Measurements from ENCODE around the gene ASPHD2.

The ASPHD2 gene

GRCh38 chr22:26446808-26447515, 17.9 kb downstream of the ASPHD2 start:
- H3K9me3 ChIP-seq (ENCODE audit: control insufficient read depth, insufficient read depth, low read length), result no peaks in the 10 kb centered on the region
- H3K4me3 ChIP-seq (ENCODE audit: low read length), result no peak overlapping the region
- peaks cover 2% of the 10 kb centered on the region; the same call in 1 of the 2 replicates for H3K36me3 ChIP-seq (ENCODE audit: control insufficient read depth, insufficient read depth, low read length)
- DNase-seq (ENCODE audit: low read depth, low spot score), result no peak
- H3K27me3 ChIP-seq (ENCODE audit: control insufficient read depth, insufficient read depth, low read length), result no peaks in the 10 kb centered on the region
- WGBS (ENCODE audit: insufficient coverage, insufficient read length), result no CpG with 5 or more reads among the region's 17 CpGs
- no peak overlapping the region for H3K27ac ChIP-seq (ENCODE audit: low read length)
- H3K4me1 ChIP-seq (ENCODE audit: control insufficient read depth, insufficient read depth, low read length), result no peaks in the 10 kb centered on the region; the same call in 1 of the 2 replicates

DNA sequence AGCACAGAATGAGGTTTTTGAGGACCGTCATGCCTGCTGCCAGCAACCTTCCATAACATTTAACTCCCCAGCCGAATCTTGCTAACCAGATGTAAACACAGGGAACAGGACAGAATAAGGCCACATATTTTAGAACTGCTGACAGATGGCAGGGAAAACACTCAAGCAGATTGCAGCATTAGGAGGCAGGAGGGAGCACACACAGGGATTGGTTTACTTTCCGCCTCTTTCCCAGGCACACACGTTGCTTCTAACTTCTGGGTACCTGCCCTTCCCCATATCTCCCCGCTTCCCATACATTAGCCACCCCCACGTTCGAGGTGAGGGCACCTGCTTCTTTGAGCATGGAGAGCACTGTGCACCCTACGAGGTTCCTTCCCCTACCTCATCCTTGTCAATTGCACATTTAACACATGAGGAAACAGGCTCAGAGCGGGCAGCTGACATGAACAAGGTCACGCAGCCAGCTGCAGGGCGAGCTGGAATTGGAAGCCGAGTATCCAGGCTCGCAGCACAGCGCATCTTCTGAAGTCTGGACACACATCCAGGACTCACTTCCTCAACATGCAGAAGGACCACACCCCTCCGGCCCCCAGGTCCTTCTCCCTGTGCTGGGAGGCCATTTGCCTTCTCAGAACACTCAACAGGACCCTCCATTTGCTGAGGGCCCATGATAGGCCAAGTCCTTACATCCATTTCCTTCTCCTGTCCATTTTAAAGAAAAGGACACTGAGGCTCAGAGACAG, 18.7 kb downstream of the ASPHD2 start:
- no peak for DNase-seq (ENCODE audit: low read depth, low spot score)
- no CpG with 5 or more reads among the region's 15 CpGs for WGBS (ENCODE audit: insufficient coverage, insufficient read length)
- Histone ChIP-seq H3K4me3 (ENCODE audit: low read length) (no peak overlapping the region), H3K27ac (ENCODE audit: low read length) (no peak overlapping the region), H3K27me3 (ENCODE audit: control insufficient read depth, insufficient read depth, low read length) (no peaks in the 10 kb centered on the region), H3K4me1 (ENCODE audit: control insufficient read depth, insufficient read depth, low read length) (no peaks in the 10 kb centered on the region), H3K36me3 (ENCODE audit: control insufficient read depth, insufficient read depth, low read length) (peaks cover 8% of the 10 kb centered on the region), H3K9me3 (ENCODE audit: control insufficient read depth, insufficient read depth, low read length) (no peaks in the 10 kb centered on the region)

DNA sequence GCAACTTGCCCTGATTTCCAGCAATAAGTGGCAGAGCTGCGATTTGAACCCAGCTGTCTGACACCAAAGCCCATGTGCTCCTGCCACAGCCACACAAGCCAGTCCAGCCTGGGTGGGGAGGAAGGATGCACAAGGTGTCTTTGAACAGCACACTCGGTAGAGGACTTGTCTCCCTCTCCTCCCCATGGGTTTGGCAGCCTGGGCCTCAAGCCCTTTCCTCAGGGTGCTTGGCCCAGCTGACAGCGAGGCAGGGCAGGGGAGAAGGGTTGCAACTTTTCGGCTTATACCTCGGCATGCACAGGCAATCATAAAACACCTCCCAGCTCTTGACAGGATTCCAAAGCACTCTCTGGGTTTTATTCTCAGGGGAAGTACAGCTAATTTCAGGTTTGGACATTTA, 19.3 kb downstream of the ASPHD2 start:
- no peaks in the 10 kb centered on the region for H3K4me1 ChIP-seq (ENCODE audit: control insufficient read depth, insufficient read depth, low read length)
- H3K27ac ChIP-seq (ENCODE audit: low read length), result no peak overlapping the region
- no CpG with 5 or more reads among the region's 5 CpGs for whole genome bisulfite sequencing (ENCODE audit: insufficient coverage, insufficient read length)
- no peaks in the 10 kb centered on the region for H3K27me3 ChIP-seq (ENCODE audit: control insufficient read depth, insufficient read depth, low read length)
- no peaks in the 10 kb centered on the region for H3K9me3 ChIP-seq (ENCODE audit: control insufficient read depth, insufficient read depth, low read length)
- no peak for DNase-seq (ENCODE audit: low read depth, low spot score)
- peaks cover 8% of the 10 kb centered on the region for H3K36me3 ChIP-seq (ENCODE audit: control insufficient read depth, insufficient read depth, low read length)
- no peak overlapping the region for H3K4me3 ChIP-seq (ENCODE audit: low read length)

DNA sequence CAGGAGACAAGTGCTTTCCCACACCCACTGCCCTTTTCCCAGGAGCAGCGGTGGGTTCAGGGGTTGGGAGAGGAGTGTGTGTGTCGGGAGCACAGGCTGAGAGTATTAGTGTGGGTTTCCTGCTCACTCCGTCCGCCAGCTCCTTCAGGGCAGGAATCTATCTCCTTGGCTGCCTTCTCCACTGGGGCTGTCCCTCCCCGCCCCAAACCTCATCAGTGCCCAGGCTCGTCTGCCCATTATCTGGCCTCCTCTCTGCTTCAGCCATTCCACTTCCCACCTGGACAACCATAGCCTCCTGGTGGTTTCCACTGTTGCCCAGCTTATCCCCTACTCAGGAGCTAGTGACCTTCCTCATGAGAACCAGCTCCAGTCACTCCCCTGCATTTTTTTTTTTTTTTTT, 19.9 kb downstream of the ASPHD2 start:
- DNase-seq (ENCODE audit: low read depth, low spot score), result no peak
- no peak overlapping the region for H3K27ac ChIP-seq (ENCODE audit: low read length)
- no peak overlapping the region for H3K4me3 ChIP-seq (ENCODE audit: low read length)
- peaks cover 10% of the 10 kb centered on the region for H3K36me3 ChIP-seq (ENCODE audit: control insufficient read depth, insufficient read depth, low read length)
- WGBS (ENCODE audit: insufficient coverage, insufficient read length), result no CpG with 5 or more reads among the region's 6 CpGs
- H3K9me3 ChIP-seq (ENCODE audit: control insufficient read depth, insufficient read depth, low read length), result no peaks in the 10 kb centered on the region
- no peaks in the 10 kb centered on the region for H3K4me1 ChIP-seq (ENCODE audit: control insufficient read depth, insufficient read depth, low read length)
- H3K27me3 ChIP-seq (ENCODE audit: control insufficient read depth, insufficient read depth, low read length), result no peaks in the 10 kb centered on the region

DNA sequence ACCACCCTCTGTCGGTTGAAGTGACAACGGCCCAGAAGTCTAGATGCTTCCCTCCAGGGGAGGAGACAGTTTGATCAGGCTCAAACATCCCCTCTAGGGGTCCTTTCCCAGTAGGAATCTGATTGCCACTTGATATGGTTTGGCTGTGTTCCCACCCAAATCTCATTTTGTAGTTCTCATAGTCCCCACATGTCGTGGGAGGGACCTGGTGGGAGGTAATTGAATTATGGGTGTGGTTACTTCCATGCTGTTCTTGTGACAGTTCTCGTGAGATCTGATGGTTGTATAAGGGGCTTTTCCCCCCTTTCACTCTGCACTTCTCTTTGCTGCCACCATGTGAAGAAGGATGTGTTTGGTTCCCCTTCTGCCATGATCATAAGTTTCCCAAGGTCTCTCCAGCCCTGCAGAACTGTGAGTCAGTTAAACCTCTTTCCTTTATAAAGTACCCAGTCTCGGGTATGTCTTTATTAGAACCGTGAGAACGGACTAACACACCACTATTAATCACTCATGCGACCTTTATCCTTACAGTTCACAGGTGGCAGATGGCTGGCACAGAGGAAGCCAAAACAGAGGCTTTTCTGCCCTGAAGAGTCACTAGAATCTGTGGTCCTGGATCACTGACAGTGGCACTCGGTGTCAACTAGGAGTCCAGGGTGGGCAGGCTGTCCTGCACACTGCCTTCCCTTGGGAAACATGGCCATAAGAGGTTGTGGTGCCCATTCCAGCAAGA, 21.6 kb downstream of the ASPHD2 start:
- no peak for DNase-seq (ENCODE audit: low read depth, low spot score)
- Histone ChIP-seq H3K27ac (ENCODE audit: low read length) (no peak overlapping the region), H3K27me3 (ENCODE audit: control insufficient read depth, insufficient read depth, low read length) (no peaks in the 10 kb centered on the region), H3K36me3 (ENCODE audit: control insufficient read depth, insufficient read depth, low read length) (peaks cover 10% of the 10 kb centered on the region), H3K9me3 (ENCODE audit: control insufficient read depth, insufficient read depth, low read length) (no peaks in the 10 kb centered on the region), H3K4me3 (ENCODE audit: low read length) (no peak overlapping the region; the same call in 1 of the 2 replicates), H3K4me1 (ENCODE audit: control insufficient read depth, insufficient read depth, low read length) (no peaks in the 10 kb centered on the region)
- no CpG with 5 or more reads among the region's 9 CpGs for WGBS (ENCODE audit: insufficient coverage, insufficient read length)

GRCh38 chr22:26452236-26453016, 23.4 kb downstream of the ASPHD2 start:
- Histone ChIP-seq H3K4me3 (ENCODE audit: low read length) (no peak overlapping the region), H3K9me3 (ENCODE audit: control insufficient read depth, insufficient read depth, low read length) (no peaks in the 10 kb centered on the region), H3K27me3 (ENCODE audit: control insufficient read depth, insufficient read depth, low read length) (no peaks in the 10 kb centered on the region), H3K27ac (ENCODE audit: low read length) (no peak overlapping the region), H3K4me1 (ENCODE audit: control insufficient read depth, insufficient read depth, low read length) (no peaks in the 10 kb centered on the region), H3K36me3 (ENCODE audit: control insufficient read depth, insufficient read depth, low read length) (peaks cover 12% of the 10 kb centered on the region)
- DNase-seq (ENCODE audit: low read depth, low spot score), result no peak
- WGBS (ENCODE audit: insufficient coverage, insufficient read length), result no CpG with 5 or more reads among the region's 23 CpGs

DNA sequence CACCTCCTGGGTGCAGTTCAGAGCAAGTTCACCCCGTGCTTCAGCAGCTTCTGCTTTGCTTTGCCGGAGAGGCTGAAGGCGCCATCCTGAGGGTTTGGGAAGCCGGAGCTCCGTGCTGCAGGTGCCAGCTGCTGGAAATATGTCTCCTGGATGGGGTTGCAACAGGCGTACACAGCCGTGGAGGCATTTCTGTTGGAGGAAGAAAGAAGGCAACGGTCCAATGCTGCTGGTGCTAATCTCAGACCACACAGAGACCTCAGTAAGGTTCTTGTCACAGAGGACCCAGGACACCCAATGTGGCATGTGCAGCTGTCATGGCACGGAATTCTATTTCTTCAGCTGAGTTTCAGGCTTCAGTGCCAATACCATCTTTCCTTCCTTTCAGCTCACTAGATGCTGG, 24.2 kb downstream of the ASPHD2 start:
- peaks cover 20% of the 10 kb centered on the region for H3K36me3 ChIP-seq (ENCODE audit: control insufficient read depth, insufficient read depth, low read length)
- H3K4me1 ChIP-seq (ENCODE audit: control insufficient read depth, insufficient read depth, low read length), result no peaks in the 10 kb centered on the region
- no peak overlapping the region for H3K27ac ChIP-seq (ENCODE audit: low read length)
- no CpG with 5 or more reads among the region's 9 CpGs for WGBS (ENCODE audit: insufficient coverage, insufficient read length)
- H3K4me3 ChIP-seq (ENCODE audit: low read length), result no peak overlapping the region
- DNase-seq (ENCODE audit: low read depth, low spot score), result no peak
- H3K27me3 ChIP-seq (ENCODE audit: control insufficient read depth, insufficient read depth, low read length), result no peaks in the 10 kb centered on the region
- no peaks in the 10 kb centered on the region for H3K9me3 ChIP-seq (ENCODE audit: control insufficient read depth, insufficient read depth, low read length)

DNA sequence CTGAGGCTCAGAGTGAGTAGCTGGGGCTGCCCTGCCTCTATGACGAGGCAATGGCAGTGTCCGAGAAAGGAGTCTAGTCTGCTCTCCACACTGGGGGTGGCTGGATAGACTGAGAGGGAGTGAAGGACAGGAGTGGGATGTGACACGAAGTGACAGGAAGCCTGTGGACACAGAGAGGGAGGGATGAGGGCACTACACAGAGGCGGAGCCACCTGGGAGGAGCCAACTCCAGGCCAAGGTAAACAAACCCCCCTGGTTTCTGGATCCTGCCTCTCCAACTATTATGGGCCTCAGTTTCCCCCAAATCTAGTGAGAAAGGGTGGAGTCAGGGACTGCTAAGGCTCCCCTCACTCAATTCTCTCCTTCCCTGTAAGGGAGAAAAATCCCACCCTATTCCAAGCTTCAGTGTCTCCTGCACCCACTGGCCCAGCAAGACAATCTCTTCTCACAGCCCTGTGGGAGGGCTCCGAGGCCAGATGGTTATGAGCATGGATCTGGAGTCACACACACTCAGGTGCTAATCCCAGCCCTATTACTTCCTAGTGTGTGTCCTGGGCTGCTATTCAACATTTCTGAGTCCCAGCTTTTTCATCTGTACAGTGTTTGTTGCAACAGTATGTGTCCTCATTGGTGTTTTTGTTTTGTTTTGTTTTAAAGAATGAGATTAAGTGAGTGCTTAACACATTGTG, 24.9 kb downstream of the ASPHD2 start:
- no peaks in the 10 kb centered on the region for H3K27me3 ChIP-seq (ENCODE audit: control insufficient read depth, insufficient read depth, low read length)
- no CpG with 5 or more reads among the region's 5 CpGs for WGBS (ENCODE audit: insufficient coverage, insufficient read length)
- H3K4me3 ChIP-seq (ENCODE audit: low read length), result no peak overlapping the region
- H3K4me1 ChIP-seq (ENCODE audit: control insufficient read depth, insufficient read depth, low read length), result no peaks in the 10 kb centered on the region
- DNase-seq (ENCODE audit: low read depth, low spot score), result no peak
- H3K36me3 ChIP-seq (ENCODE audit: control insufficient read depth, insufficient read depth, low read length), result peaks cover 21% of the 10 kb centered on the region
- H3K27ac ChIP-seq (ENCODE audit: low read length), result no peak overlapping the region
- no peaks in the 10 kb centered on the region for H3K9me3 ChIP-seq (ENCODE audit: control insufficient read depth, insufficient read depth, low read length)

GRCh38 chr22:26457661-26458272, 28.7 kb downstream of the ASPHD2 start:
- H3K27ac ChIP-seq (ENCODE audit: low read length), result no peak overlapping the region
- H3K4me3 ChIP-seq (ENCODE audit: low read length), result no peak overlapping the region
- H3K36me3 ChIP-seq (ENCODE audit: control insufficient read depth, insufficient read depth, low read length), result peaks cover 15% of the 10 kb centered on the region
- no CpG with 5 or more reads among the region's 26 CpGs for WGBS (ENCODE audit: insufficient coverage, insufficient read length)
- H3K27me3 ChIP-seq (ENCODE audit: control insufficient read depth, insufficient read depth, low read length), result no peaks in the 10 kb centered on the region
- H3K9me3 ChIP-seq (ENCODE audit: control insufficient read depth, insufficient read depth, low read length), result no peaks in the 10 kb centered on the region
- DNase-seq (ENCODE audit: low read depth, low spot score), result no peak
- no peaks in the 10 kb centered on the region for H3K4me1 ChIP-seq (ENCODE audit: control insufficient read depth, insufficient read depth, low read length)
